Stimulated activated CD4-positive, alpha-beta T cell treated with anti-CD3 and anti-CD28 coated beads, Interleukin-1b, Interleukin-23, amount 100 ng/mL, for 24 hours (primary cell): Measurements from ENCODE around the gene AVPI1.
"Not testable (repeated sequence)": the region's sequence is repeated elsewhere in the genome, so short reads cannot be mapped to it uniquely, and the experiment has no call there.

ENCODE experiments used
- DNase-seq, 4 experiments: peaks; one replicate each; pipeline ENCODE4 v3.0.0-alpha.2; 2020; ENCODE audit warnings: low read depth in 4 of 4, low spot score in 1 of 4

The AVPI1 gene

GRCh38 chr10:97642471-97643159 lies 44.4 kb downstream of the AVPI1 start:
- DNase-seq, result not testable (repeated sequence)

GRCh38 chr10:97640868-97641811 lies 45.9 kb downstream of the AVPI1 start:
- DNase-seq, result no peak

- DNase-seq, result peak; percentile 97 to 99 (median 98)
These were observed 46.7 kb downstream of the AVPI1 start, which contains the start of gene PI4K2A for GRCh38 chr10:97640174-97640867. Gene PI4K2A, plus strand, starts transcription at chr10:97640671. Its CDS starts 72 bp downstream, at chr10:97640743.

GRCh38 chr10:97639090-97639489 lies 48.0 kb downstream of the AVPI1 start:
- not testable (repeated sequence) for DNase-seq

GRCh38 chr10:97635577-97635976 lies 51.5 kb downstream of the AVPI1 start:
- no peak for DNase-seq

GRCh38 chr10:97633921-97634320 lies 53.1 kb downstream of the AVPI1 start:
- DNase-seq, result no peak

- DNase-seq, result peak; percentile 73 to 87 (median 82)
These were observed 53.8 kb downstream of the AVPI1 start, which contains the start of gene MORN4 for GRCh38 chr10:97632949-97633884. Gene MORN4, minus strand, starts transcription at chr10:97633500. Its CDS starts 13,847 bp downstream, at chr10:97619653.

GRCh38 chr10:97631098-97631497 lies 55.9 kb downstream of the AVPI1 start:
- no peak for DNase-seq

- DNase-seq, result no peak
These were observed 57.8 kb downstream of the AVPI1 start for GRCh38 chr10:97629289-97629688.

GRCh38 chr10:97628228-97628627 lies 58.8 kb downstream of the AVPI1 start:
- no peak for DNase-seq

- DNase-seq, result no peak
These were observed 59.3 kb downstream of the AVPI1 start for GRCh38 chr10:97627731-97628130.
